Activated gamma-delta T cell treated with anti-CD3 and anti-CD28 coated beads, Interleukin-2, amount 50 U/mL, for 16 hours (primary cell): Measurements from ENCODE around the gene MYO9A.
"Not testable (repeated sequence)": the region's sequence is repeated elsewhere in the genome, so short reads cannot be mapped to it uniquely, and the experiment has no call there.

Experiments used
- DNase-seq: peaks from one replicate; pipeline ENCODE4 v3.0.0-alpha.2; 2020; ENCODE audit warnings: low read depth

MYO9A gene

DNA sequence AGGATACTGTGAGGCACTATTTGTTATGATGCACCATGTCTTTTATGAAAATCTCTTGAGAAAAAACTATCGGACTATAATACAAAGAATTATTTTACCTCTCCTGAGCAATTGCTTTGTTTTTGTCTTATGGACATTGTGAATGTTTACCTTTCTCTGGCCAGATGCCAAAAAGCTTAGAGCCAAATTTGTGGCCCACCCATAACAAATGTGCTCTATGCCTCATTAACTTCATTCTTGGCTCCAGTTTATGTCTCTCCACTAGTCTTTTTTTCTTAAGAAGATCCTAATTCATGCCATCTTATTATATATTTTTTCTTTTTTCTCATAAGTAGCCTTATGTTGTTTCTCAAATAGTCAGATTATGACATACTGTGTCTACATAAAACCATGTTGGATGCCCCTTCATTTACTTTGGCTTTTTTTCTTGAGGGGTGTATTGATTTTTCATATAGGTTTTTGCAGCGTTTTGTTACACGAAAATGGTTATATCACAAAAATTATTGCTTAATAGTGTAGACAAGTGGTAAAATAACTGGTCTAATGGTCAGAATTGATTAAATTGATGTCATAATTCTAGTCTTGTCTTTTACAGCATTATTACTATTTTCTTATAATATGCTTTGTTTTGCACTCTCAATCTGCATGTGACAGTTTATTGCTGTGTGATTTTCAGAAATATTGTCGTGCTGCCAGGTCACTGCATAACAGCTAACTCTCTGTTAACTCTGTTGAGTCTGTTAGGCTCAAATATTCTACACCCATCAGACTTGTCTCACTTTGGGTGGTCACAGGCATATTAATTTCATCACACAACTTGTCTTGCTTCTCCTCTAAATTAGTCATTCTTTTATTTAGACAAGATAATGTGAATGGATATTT is 18.5 kb upstream of the MYO9A start:
- no peak for DNase-seq

DNA sequence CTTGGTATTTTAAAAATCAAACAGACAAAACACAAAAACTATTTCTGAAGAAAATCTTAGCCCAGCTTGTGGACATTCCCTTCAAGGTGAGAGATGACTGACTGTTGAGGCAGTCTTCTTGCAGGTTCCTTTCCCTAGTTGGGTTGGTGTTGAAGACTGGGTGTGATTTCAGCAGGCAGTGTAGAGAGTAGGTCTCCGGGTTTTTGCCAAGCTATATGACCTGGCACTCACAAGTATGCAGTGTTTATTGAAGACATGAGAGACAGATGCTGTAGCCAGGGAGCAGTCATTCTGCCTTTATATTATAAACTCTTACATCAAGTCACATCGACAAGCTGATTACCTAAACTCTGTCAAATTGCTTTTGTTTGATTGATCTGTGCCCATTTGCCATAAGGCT is 17.8 kb upstream of the MYO9A start:
- no peak for DNase-seq

DNA sequence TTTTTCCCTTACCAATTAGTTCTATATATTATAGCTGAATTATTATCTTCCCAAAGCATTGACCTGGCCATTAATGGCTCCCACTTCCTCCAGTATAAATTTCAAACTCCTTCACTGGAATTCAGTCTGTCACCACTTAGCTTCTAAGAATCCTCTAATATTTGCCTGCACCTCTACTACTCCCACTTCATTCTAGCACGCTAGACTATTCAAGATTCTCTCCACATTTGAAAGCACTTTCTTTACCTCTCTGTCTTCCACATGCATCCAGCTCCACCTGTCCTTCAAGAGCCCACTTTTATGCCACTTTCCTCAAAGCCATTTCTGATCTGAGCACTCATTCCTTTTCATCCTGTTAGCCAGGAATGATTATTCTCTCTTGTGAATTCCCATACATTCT is 15.3 kb upstream of the MYO9A start:
- DNase-seq: no peak

DNA sequence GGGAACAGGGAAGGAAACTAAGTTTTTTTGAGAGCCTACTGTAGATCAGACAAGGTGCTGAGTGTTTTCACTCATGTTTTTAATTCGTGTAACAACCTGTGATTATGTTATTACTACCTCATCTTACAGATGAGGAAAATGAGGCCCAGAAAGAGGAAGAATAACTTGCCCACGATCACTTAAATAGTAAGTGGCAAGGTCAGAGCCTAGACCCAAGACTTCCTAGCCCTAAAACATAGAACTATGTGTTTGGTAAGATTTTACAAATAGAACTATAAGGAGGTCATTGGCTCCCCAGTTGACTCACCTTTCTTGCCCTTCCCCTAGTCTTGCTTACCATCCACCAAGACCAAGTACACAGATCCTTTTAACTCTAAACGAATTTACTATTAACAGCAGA is 14.0 kb upstream of the MYO9A start:
- DNase-seq: no peak

DNA sequence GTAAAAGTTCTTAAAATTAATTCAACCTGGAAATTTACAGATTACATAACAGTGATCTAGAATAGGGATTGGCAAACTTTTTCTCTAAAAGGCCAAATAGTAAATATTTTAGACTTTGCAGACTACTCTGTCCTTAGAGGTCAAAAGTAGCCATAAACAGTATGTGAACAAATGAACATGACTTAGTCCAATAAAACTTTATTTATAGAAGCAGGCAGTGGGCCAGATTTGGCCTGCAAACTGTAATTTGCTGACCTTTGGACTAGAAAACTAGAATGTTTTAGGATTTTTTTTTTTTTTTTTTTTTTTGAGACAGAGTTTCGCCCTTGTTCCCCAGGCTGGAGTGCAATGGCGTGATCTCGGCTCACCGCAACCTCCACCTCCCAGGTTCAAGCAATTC is 12.3 kb upstream of the MYO9A start:
- no peak for DNase-seq

DNA sequence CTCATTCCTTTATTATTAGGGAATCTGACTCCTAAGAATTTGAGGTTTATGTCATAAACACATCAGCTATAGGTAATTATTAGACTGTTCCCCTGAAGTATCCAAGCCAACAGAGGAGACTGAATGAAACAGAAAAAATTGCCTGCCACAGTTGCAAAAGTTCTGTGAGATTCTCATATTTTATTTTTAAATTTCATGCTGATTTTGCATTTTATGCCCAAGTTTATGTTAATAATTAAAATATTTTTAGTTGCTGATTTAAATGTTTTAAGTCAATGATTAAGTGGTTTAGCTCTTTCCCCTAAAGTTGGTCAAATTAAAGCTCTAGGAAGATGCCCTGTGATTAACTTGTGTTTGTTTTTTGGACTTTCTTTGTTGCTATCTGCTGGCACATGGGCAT is 10.4 kb upstream of the MYO9A start:
- DNase-seq: no peak

DNA sequence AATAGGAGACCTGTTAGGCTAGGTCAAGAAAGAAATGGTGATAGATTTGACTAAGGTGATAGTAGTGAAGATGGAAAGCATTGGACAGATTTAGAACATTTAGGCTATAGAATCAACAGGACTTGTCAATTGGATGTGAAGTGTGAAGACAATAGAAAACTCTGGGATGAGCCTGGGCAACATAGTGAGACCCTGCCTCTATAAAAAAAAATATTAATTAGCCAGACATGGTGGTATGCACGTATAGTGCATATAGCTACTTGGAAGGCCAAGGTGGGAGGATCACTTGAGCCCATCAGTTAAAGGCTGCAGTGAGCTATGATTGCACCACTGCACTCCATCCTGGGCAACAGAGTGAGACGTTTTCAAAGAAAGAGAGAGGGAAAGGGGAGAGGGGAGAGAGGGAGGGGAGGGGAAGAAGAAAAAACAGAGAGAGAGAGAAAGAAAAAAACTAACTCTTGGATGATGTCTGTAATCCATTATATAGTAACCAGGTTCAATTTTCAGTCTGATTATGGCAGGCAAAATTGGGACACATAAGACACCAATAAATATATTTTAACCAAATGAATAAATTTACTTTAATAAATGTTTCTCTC is 9.9 kb upstream of the MYO9A start:
- DNase-seq: no peak

DNA sequence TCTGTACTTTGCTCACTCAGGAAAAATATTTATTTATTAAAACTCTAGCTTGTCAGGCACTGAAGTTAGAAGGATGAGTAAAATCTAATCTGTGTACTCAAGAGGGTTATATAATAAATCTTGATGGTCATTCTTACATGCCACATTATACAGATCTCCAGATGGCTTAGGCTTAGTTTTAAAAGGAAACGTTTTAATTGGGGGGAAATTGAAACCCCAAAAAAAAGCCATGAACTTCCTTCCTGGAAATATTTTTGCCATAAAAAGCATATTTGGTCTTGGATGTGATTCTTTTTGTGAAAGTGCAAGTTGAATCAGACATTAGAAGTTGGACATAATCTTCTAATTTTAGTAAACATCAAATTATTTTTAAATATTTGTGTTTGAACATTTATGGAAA is 6.3 kb upstream of the MYO9A start:
- DNase-seq: no peak

DNA sequence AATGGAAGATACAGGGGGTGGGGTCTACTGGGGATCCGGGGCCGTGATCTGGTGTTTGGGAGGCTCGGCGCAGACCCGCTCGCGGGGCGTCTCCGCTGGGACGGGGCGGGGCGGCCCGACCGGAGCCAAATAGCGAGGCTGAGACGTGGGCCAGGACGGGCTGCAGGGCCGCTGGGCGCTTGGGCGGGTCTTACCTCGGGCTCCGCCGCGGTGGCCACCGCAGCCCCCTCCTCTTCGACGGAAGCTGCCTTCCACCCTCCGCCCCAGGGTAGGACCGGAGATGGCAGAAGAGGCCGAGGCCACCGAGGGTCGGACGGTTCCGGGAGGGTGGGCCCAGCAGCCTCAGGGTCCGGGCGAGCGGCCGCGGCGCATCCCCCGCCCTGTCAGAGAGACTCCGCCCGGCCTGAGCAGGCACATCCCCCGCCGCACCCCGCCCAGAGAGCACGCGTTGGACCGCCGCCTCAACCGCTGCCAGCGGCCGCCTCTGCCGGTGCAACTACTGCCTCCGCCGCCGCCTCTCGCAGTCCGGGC is 399 bp downstream of the MYO9A start:
- peak; percentile 44 for DNase-seq

DNA sequence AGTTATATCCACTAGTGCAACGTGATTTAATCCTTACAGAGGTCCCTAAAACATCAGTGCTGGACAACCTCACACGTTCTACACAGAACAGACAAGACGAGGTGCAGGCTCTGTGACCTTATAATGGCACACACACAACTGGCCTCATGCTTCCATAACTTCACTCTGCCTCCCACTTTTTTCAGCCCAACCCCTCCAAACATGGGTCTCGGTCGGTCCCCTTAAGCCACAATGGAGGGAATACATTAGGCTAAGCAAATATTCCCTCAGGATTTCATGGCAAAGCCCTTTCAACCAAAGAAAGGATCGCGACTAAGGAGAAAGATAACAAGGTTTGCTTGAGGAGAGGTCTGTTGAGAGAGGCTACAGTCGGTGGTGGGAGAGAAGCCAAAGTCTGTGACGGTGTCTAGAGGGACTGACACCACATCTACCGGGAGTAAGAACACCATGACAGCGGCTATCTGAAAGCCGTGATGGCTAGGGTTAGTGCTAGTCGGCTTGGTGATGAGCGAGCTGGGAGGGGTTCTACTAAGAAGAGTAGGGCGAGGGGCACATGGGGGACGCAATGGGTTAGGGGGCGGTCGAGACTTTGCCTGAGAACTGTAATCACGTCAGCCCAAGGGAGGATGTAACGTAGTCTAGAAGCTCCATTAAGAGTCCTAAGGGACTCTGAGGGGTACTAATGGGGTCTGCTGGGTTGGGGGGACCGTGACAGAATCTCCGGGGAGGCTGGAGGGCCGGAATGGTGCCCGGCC is 1.0 kb downstream of the MYO9A start:
- DNase-seq: no peak

DNA sequence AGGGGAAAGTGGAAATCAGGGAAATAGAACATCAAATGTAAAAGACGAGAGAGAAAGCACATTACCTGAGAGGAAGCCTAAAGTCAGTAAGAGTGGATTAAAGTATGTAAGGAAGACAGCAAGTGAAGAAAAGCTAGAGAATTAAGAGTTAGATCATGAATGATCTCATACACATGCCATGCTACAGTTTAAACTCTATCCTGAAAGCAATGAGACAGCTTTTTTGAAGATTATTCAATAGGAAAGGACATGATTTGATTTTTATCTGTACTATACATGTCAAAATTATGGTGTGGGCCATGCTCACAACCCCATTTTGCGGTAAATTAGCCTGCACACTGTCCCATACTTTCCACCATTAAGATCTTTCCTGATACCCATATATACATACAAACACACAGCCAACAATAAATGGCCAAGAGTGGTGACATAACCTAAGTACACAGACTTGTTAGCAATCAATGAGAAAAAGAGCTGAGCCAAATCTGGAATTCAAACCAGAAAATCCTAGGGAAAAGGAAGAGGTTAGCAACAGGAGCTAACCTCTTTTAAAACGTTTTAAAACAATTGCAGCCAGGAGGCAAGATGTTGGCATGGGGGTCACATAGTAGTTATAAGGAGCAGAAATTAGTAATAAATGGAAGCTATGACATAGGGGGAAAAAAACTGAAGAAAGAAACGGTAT is 4.5 kb downstream of the MYO9A start:
- no peak for DNase-seq

DNA sequence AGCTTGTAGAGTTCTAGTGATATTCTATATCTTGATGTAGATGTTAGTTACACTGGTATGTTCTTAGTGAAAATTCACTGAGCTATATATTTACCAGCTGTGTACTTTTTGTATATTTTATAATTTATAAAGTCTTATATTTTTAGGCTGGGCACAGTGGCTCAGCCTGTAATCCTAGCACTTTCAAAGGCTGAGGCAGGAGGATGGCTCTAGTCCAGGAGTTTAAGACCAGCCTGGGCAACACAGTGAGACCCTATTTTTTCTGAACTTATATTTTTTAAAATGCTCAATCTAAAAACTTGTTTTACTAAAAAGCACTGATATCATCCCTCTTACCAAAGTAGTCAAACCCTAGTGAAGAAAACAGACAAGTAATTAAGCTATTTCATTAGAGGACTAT is 5.1 kb downstream of the MYO9A start:
- no peak for DNase-seq

DNA sequence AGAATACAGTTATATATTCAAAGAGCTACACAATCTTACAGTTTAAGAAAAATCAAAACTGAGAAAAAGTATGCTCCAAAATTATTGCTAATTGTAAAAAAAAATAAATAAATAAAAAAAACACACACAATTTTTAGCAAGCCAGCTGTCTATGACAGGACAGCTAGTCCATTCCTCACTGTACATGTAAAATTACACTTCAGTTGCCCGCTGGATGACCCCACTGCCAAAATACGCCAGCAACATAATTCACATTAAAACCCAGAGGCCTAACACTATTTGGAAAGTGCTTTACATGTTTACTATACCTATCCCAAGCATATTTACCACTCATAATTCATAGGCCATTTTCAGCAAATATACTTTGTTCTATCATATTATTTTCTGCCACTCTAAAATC is 5.8 kb downstream of the MYO9A start:
- DNase-seq: no peak

DNA sequence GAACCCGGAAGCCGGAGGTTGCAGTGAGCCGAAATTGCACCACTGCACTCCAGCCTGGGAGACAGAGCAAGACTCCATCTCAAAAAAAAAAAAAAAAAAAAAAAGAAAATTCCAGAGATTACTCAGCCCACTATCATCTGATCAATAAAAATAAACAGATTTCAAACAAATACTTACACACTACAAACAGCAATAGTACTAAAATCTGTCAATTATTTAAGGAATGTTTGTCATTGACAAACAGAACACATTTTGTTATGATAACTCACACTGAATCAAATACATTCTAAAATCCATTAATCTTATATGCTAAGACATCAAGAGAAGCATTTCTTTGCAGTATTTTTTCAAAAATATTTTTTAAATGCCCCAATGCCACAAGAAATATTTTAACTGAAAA is 7.6 kb downstream of the MYO9A start:
- no peak for DNase-seq

DNA sequence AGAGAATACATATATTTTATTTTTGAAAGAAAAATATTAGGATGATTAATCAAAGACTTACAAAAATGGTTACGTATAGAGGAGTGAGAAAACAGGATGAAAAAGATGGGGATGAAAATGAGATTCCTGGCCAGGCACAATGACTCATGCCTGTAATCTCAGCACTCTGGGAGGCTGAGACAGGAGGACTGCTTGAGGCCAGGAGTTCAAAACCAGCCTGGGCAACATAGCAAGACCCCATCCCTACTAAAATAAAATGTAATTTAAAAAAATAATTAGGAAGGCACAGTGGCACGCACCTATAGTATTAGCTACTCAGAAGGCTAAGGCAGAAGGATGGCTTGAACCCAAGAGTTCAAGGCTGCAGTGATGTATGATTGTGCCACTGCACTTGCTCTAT is 11.9 kb downstream of the MYO9A start:
- no peak for DNase-seq

DNA sequence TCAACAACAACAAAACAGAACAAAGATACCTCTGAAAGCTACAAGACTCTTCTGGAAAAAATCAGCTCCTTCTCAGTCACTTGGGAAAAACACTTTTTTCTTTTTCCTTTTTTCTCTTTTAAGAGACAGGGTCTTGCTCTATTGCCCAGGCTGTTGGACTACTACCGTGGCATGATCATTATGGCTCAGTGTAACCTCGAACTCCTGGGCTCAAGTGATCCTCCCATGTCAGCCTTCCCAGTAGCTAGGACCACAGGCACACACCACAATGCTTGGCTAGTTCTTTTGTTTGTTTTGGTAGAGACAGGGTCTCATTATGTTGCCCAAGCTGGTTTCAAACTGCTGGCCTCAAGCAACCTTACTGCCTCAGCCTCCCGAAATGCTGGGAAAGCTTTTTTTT is 12.8 kb downstream of the MYO9A start:
- no peak for DNase-seq

DNA sequence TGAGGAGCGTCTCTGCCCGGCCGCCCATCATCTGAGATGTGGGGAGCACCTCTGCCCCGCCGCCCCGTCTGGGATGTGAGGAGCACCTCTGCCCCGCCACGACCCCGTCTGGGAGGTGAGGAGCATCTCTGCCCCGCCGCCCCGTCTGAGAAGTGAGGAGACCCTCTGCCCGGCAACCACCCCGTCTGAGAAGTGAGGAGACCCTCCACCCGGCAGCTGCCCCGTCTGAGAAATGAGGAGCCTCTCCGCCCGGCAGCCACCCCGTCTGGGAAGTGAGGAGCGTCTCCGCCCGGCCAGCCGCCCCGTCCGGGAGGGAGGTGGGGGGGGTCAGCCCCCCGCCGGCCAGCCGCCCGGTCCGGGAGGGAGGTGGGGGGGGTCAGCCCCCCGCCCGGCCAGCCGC is 17.4 kb downstream of the MYO9A start:
- not testable (repeated sequence) for DNase-seq

DNA sequence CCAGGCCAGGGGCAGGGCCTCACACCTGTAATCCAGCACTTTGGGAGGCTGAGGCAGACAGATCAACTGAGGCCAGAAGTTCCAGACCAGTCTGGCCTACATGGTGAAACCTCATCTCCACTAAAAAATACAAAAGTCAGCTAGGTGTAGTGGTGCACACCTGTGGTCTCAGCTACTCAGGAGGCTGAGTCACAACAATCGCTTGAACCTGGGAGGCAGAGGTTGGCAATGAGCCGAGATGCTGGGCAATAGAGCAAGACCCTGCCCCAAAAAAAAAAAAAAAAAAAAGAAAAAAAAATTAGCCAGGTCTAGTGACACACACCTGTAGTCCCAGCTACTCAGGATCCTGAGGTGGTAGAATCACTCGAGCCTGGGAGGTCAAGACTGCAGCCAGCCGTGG is 18.8 kb downstream of the MYO9A start:
- DNase-seq: no peak

DNA sequence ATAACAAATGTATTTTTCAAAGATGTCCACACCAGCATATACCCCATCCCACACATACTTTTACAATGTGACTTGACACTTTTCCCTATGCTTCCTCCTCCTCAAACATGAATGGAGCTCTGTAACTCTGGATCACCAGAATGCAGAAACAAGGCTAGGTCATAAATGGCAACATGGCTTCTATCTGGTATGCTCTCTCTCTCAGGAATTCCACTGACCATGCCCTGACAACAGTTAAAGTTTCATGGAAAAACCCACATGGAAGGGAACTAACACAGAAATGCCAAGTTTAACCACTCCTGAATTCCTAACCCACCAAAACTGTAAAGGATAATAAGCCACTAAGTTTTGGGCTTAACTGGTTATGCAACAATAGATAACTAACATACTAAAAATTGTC is 19.9 kb downstream of the MYO9A start:
- no peak for DNase-seq

DNA sequence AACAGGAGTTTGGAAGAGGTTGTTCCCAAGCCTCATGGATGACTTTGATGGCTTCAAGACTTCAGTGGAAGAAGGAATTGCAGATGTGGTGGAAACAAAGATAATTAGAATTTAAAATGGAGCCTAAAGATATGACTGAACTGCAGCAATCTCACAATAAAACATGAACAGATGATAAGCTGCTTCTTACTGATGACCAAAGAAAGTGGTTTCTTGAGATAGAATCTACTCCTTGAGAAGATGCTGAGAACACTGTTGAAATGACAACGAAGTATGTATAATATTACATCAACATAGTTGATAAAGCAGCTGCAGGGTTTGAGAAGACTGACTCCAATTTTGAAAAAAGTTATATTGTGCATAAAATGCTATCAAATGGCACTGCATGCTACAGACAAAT is 21.2 kb downstream of the MYO9A start:
- no peak for DNase-seq

DNA sequence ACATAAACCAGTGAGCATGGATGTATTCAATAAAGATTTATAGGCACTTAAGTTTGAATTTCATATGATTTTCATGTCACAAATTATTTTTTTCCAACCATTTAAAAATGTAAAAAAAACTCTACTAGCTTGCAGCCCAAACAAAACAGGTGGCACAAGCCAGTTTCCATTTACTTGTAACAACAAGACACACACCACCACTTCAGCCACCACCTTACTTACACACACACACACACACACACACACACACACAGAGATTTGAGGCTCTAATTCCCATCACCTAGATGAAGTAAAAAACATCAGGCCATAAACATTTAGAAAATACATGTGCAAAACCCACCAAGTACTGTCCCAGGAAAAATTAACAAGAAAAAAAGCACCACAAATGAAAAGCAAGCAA is 25.3 kb downstream of the MYO9A start:
- no peak for DNase-seq

DNA sequence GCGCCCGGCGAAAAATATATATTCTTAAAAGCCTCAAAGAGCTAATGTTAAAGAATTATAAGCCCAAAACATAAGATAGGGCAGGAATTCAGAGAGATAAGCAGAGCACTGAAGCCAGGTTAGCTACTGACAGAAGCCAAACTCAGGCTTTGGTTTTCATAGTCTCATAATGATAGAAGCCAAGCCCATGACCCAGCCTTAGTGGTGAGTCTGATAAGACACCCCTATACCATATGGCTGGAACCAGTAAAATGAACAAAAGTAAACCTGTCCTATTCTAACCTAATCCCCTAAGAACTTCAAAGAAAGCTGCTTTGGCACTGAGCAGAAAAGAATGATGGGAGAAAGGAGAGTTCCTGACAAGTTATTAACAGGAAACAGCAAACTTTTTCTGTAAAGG is 25.9 kb downstream of the MYO9A start:
- DNase-seq: no peak
